ENCODE measurements around the gene FREM3.
"Not testable (repeated sequence)": the region's sequence is repeated elsewhere in the genome, so short reads cannot be mapped to it uniquely, and the experiment has no call there.

Gene FREM3

GRCh38 chr4:143736861-143737260, 36.4 kb upstream of the FREM3 start:
- no peaks in the 10 kb centered on the region for H3K4me1 ChIP-seq (ENCODE audit: control insufficient read depth, insufficient read depth, low read depth, low read length)
- H2BK120ac ChIP-seq (ENCODE audit: low read depth, low read length) = no peak overlapping the region
- no CpG with 5 or more reads among the region's 1 CpG for WGBS
- no peak overlapping the region for H4K91ac ChIP-seq (ENCODE audit: low read length)
- H3K4ac ChIP-seq (ENCODE audit: low read depth in 1 of 2, low read length in 2 of 2) = no peak overlapping the region
- no peak overlapping the region for H3K9ac ChIP-seq (ENCODE audit: low read length)
- H3K4me3 ChIP-seq (ENCODE audit: insufficient read depth in 1 of 2, low read depth in 1 of 2, low read length in 2 of 2) = no peak overlapping the region
- no peaks in the 10 kb centered on the region for H3K9me3 ChIP-seq (ENCODE audit: control insufficient read depth, low read length)
- H3K18ac ChIP-seq (ENCODE audit: low read depth in 1 of 2, low read length in 2 of 2) = no peak overlapping the region
- no peak overlapping the region for H3K27ac ChIP-seq (ENCODE audit: low read length, poor library complexity, severe bottlenecking)
- H4K8ac ChIP-seq (ENCODE audit: low read length) = no peak overlapping the region
- no peak overlapping the region for H3K4me2 ChIP-seq (ENCODE audit: low read length, poor library complexity, severe bottlenecking)
- H2BK12ac ChIP-seq (ENCODE audit: low read length in 2 of 2) = no peak overlapping the region
- H3K27me3 ChIP-seq (ENCODE audit: control insufficient read depth in 1 of 2, insufficient read depth in 1 of 2, low read length in 2 of 2) = no peaks in the 10 kb centered on the region
- H2AFZ ChIP-seq (ENCODE audit: low read depth, low read length) = no peak overlapping the region
- no peak overlapping the region for H3K23ac ChIP-seq (ENCODE audit: low read length in 2 of 2)
- no peak overlapping the region for H2BK15ac ChIP-seq (ENCODE audit: low read depth, poor library complexity, severe bottlenecking)
- H2BK5ac ChIP-seq (ENCODE audit: low read depth, low read length, poor library complexity, severe bottlenecking) = no peak overlapping the region
- DNase-seq = no peak
- H3K14ac ChIP-seq (ENCODE audit: low read length in 2 of 2) = no peak overlapping the region
- no peaks in the 10 kb centered on the region for H3K36me3 ChIP-seq (ENCODE audit: control insufficient read depth in 1 of 2, insufficient read depth in 2 of 2, low read depth in 1 of 2, low read length in 2 of 2)
- no peak overlapping the region for H2AK5ac ChIP-seq (ENCODE audit: low read length, severe bottlenecking)
- H3K79me1 ChIP-seq (replicated peaks; ENCODE audit: low read length, poor library complexity, severe bottlenecking) = no peaks in the 10 kb centered on the region

GRCh38 chr4:143736061-143736460, 35.6 kb upstream of the FREM3 start:
- H3K79me1 ChIP-seq (replicated peaks; ENCODE audit: low read length, poor library complexity, severe bottlenecking); H3K27ac ChIP-seq (ENCODE audit: low read length, poor library complexity, severe bottlenecking); H2BK5ac ChIP-seq (ENCODE audit: low read depth, low read length, poor library complexity, severe bottlenecking); H3K27me3 ChIP-seq (ENCODE audit: control insufficient read depth in 1 of 2, insufficient read depth in 1 of 2, low read length in 2 of 2); H3K4me2 ChIP-seq (ENCODE audit: low read length, poor library complexity, severe bottlenecking); DNase-seq; H4K8ac ChIP-seq (ENCODE audit: low read length); H2BK12ac ChIP-seq (ENCODE audit: low read length in 2 of 2); H3K4me3 ChIP-seq (ENCODE audit: insufficient read depth in 1 of 2, low read depth in 1 of 2, low read length in 2 of 2); H2AFZ ChIP-seq (ENCODE audit: low read depth, low read length); H3K4me1 ChIP-seq (ENCODE audit: control insufficient read depth, insufficient read depth, low read depth, low read length); H3K14ac ChIP-seq (ENCODE audit: low read length in 2 of 2); H3K18ac ChIP-seq (ENCODE audit: low read depth in 1 of 2, low read length in 2 of 2); H3K36me3 ChIP-seq (ENCODE audit: control insufficient read depth in 1 of 2, insufficient read depth in 2 of 2, low read depth in 1 of 2, low read length in 2 of 2); H3K4ac ChIP-seq (ENCODE audit: low read depth in 1 of 2, low read length in 2 of 2); H4K91ac ChIP-seq (ENCODE audit: low read length); H3K9ac ChIP-seq (ENCODE audit: low read length); H3K9me3 ChIP-seq (ENCODE audit: control insufficient read depth, low read length); H2BK120ac ChIP-seq (ENCODE audit: low read depth, low read length); H2AK5ac ChIP-seq (ENCODE audit: low read length, severe bottlenecking); H2BK15ac ChIP-seq (ENCODE audit: low read depth, poor library complexity, severe bottlenecking); H3K23ac ChIP-seq (ENCODE audit: low read length in 2 of 2): not testable (repeated sequence)
- 92% methylated on average over 1 of the region's 6 CpGs for WGBS

DNA sequence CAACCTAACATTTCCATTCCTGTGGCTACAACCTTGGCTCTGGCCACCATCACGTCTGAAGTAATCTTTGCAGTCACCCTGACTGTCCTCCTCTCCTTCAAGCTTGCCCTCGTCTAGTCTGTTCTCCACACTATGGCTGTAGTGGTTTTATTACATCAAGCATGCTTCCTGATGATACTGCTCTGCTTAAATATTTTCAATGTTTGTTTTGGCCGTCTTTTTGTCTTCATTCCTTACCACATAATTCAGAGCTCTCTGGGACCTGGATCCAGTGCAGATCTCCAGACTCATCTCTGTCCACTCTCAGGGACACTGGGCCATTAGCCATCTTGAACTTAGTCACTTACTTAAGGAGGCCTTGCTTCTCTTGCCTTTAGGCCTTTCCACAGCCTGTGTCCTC, 27.7 kb upstream of the FREM3 start:
- H2AFZ ChIP-seq (ENCODE audit: low read depth, low read length) = no peak overlapping the region
- 58% methylated on average over 3 of the region's 3 CpGs for WGBS
- no peaks in the 10 kb centered on the region for H3K79me1 ChIP-seq (replicated peaks; ENCODE audit: low read length, poor library complexity, severe bottlenecking)
- H4K91ac ChIP-seq (ENCODE audit: low read length) = no peak overlapping the region
- DNase-seq = no peak
- H3K36me3 ChIP-seq (ENCODE audit: control insufficient read depth in 1 of 2, insufficient read depth in 2 of 2, low read depth in 1 of 2, low read length in 2 of 2) = no peaks in the 10 kb centered on the region
- no peak overlapping the region for H3K4me2 ChIP-seq (ENCODE audit: low read length, poor library complexity, severe bottlenecking)
- no peak overlapping the region for H3K23ac ChIP-seq (ENCODE audit: low read length in 2 of 2)
- H2BK15ac ChIP-seq (ENCODE audit: low read depth, poor library complexity, severe bottlenecking) = no peak overlapping the region
- H3K27me3 ChIP-seq (ENCODE audit: control insufficient read depth in 1 of 2, insufficient read depth in 1 of 2, low read length in 2 of 2) = no peaks in the 10 kb centered on the region
- no peak overlapping the region for H3K4ac ChIP-seq (ENCODE audit: low read depth in 1 of 2, low read length in 2 of 2)
- no peak overlapping the region for H2BK5ac ChIP-seq (ENCODE audit: low read depth, low read length, poor library complexity, severe bottlenecking)
- no peak overlapping the region for H3K18ac ChIP-seq (ENCODE audit: low read depth in 1 of 2, low read length in 2 of 2)
- H3K27ac ChIP-seq (ENCODE audit: low read length, poor library complexity, severe bottlenecking) = no peak overlapping the region
- H2AK5ac ChIP-seq (ENCODE audit: low read length, severe bottlenecking) = no peak overlapping the region
- H2BK120ac ChIP-seq (ENCODE audit: low read depth, low read length) = no peak overlapping the region
- no peak overlapping the region for H3K14ac ChIP-seq (ENCODE audit: low read length in 2 of 2)
- H3K4me3 ChIP-seq (ENCODE audit: insufficient read depth in 1 of 2, low read depth in 1 of 2, low read length in 2 of 2) = no peak overlapping the region
- no peaks in the 10 kb centered on the region for H3K4me1 ChIP-seq (ENCODE audit: control insufficient read depth, insufficient read depth, low read depth, low read length)
- no peak overlapping the region for H4K8ac ChIP-seq (ENCODE audit: low read length)
- no peaks in the 10 kb centered on the region for H3K9me3 ChIP-seq (ENCODE audit: control insufficient read depth, low read length)
- no peak overlapping the region for H2BK12ac ChIP-seq (ENCODE audit: low read length in 2 of 2)
- no peak overlapping the region for H3K9ac ChIP-seq (ENCODE audit: low read length)

DNA sequence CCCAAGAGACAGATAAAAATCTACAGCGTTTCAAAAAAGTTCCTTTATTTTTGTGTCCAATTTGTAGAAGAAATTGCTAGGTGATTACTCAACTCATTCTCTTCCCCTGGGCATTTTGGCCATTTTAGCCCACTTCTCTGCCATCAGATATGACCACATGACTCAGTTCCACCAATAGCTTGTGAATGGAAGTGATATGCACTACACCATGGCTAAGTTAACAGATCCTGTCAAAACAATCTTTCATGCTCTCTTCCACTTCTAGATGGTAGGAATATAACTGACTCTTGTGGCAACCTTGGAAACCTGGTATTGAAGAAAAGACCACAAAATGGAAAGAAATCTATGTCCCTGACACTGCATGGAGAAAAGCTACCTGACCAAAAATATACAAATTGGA, 26.2 kb upstream of the FREM3 start:
- Histone ChIP-seq H3K4me2 (ENCODE audit: low read length, poor library complexity, severe bottlenecking) (no peak overlapping the region), H3K36me3 (ENCODE audit: control insufficient read depth in 1 of 2, insufficient read depth in 2 of 2, low read depth in 1 of 2, low read length in 2 of 2) (no peaks in the 10 kb centered on the region), H2AK5ac (ENCODE audit: low read length, severe bottlenecking) (no peak overlapping the region), H3K9me3 (ENCODE audit: control insufficient read depth, low read length) (no peaks in the 10 kb centered on the region), H3K4ac (ENCODE audit: low read depth in 1 of 2, low read length in 2 of 2) (no peak overlapping the region), H3K4me1 (ENCODE audit: control insufficient read depth, insufficient read depth, low read depth, low read length) (no peaks in the 10 kb centered on the region), H4K8ac (ENCODE audit: low read length) (no peak overlapping the region), H2AFZ (ENCODE audit: low read depth, low read length) (no peak overlapping the region), H3K27me3 (ENCODE audit: control insufficient read depth in 1 of 2, insufficient read depth in 1 of 2, low read length in 2 of 2) (no peaks in the 10 kb centered on the region), H4K91ac (ENCODE audit: low read length) (no peak overlapping the region), H3K14ac (ENCODE audit: low read length in 2 of 2) (no peak overlapping the region), H3K23ac (ENCODE audit: low read length in 2 of 2) (no peak overlapping the region), H3K9ac (ENCODE audit: low read length) (no peak overlapping the region), H3K79me1 (replicated peaks; ENCODE audit: low read length, poor library complexity, severe bottlenecking) (no peaks in the 10 kb centered on the region), H3K27ac (ENCODE audit: low read length, poor library complexity, severe bottlenecking) (no peak overlapping the region), H2BK12ac (ENCODE audit: low read length in 2 of 2) (no peak overlapping the region), H2BK5ac (ENCODE audit: low read depth, low read length, poor library complexity, severe bottlenecking) (no peak overlapping the region), H3K18ac (ENCODE audit: low read depth in 1 of 2, low read length in 2 of 2) (no peak overlapping the region), H3K4me3 (ENCODE audit: insufficient read depth in 1 of 2, low read depth in 1 of 2, low read length in 2 of 2) (no peak overlapping the region), H2BK120ac (ENCODE audit: low read depth, low read length) (no peak overlapping the region), H2BK15ac (ENCODE audit: low read depth, poor library complexity, severe bottlenecking) (no peak overlapping the region)
- WGBS = no CpG with 5 or more reads among the region's 1 CpG
- no peak for DNase-seq
